ENCODE measurements around the gene MARK4.
"Not testable (repeated sequence)": the region's sequence is repeated elsewhere in the genome, so short reads cannot be mapped to it uniquely, and the experiment has no call there.

Gene MARK4

GRCh38 chr19:45222724-45223123 lies 28.3 kb upstream of the MARK4 start:
- Histone ChIP-seq H3K27me3 (ENCODE audit: low read length) (0 out of 2 replicates have a peak, but pooled peaks cover 3% of the 10 kb centered on the region), H3K9ac (ENCODE audit: low read length) (no peak overlapping the region), H3K79me2 (ENCODE audit: insufficient read depth, low read length) (no peaks in the 10 kb centered on the region), H3K9me3 (ENCODE audit: insufficient read depth, low read length) (no peaks in the 10 kb centered on the region), H3K27ac (ENCODE audit: low read depth, low read length) (no peak overlapping the region), H3K4me3 (ENCODE audit: insufficient read depth, low read length, poor library complexity, severe bottlenecking) (no peak overlapping the region), H2AFZ (ENCODE audit: low read depth, low read length, severe bottlenecking) (no peak overlapping the region), H3K4me2 (ENCODE audit: low read depth, low read length, poor library complexity, severe bottlenecking) (no peak overlapping the region), H3K36me3 (ENCODE audit: low read length) (no peaks in the 10 kb centered on the region), H4K20me1 (ENCODE audit: low read depth, low read length) (no peaks in the 10 kb centered on the region), H3K9me2 (replicated peaks; ENCODE audit: insufficient read depth, low read length) (no peaks in the 10 kb centered on the region), H3F3A (ENCODE audit: insufficient read depth) (no peaks in the 10 kb centered on the region)
- no peak for TF ChIP-seq CTCF (IDR thresholded peaks at IDR 0.05; ENCODE audit: insufficient read depth, low read length, poor library complexity, severe bottlenecking)
- no peak for TF ChIP-seq EZH2phosphoT487 (conservative IDR thresholded peaks at IDR 0.05; ENCODE audit: low read length)

- Histone ChIP-seq H3K4me2 (ENCODE audit: low read depth, low read length, poor library complexity, severe bottlenecking) (no peak overlapping the region), H3K36me3 (ENCODE audit: low read length) (no peaks in the 10 kb centered on the region), H3K27me3 (ENCODE audit: low read length) (0 out of 2 replicates have a peak, but pooled peaks cover 3% of the 10 kb centered on the region), H3F3A (ENCODE audit: insufficient read depth) (no peaks in the 10 kb centered on the region), H3K9me3 (ENCODE audit: insufficient read depth, low read length) (no peaks in the 10 kb centered on the region), H3K9me2 (replicated peaks; ENCODE audit: insufficient read depth, low read length) (no peaks in the 10 kb centered on the region), H3K79me2 (ENCODE audit: insufficient read depth, low read length) (no peaks in the 10 kb centered on the region), H3K9ac (ENCODE audit: low read length) (no peak overlapping the region), H3K4me3 (ENCODE audit: insufficient read depth, low read length, poor library complexity, severe bottlenecking) (no peak overlapping the region), H2AFZ (ENCODE audit: low read depth, low read length, severe bottlenecking) (no peak overlapping the region), H3K27ac (ENCODE audit: low read depth, low read length) (no peak overlapping the region), H4K20me1 (ENCODE audit: low read depth, low read length) (no peaks in the 10 kb centered on the region)
- TF ChIP-seq EZH2phosphoT487 (conservative IDR thresholded peaks at IDR 0.05; ENCODE audit: low read length) (no peak), CTCF (IDR thresholded peaks at IDR 0.05; ENCODE audit: insufficient read depth, low read length, poor library complexity, severe bottlenecking) (no peak)
These were observed 27.2 kb upstream of the MARK4 start for GRCh38 chr19:45223879-45224278.

GRCh38 chr19:45224645-45225044 lies 26.4 kb upstream of the MARK4 start:
- Histone ChIP-seq H3K4me3 (ENCODE audit: insufficient read depth, low read length, poor library complexity, severe bottlenecking) (no peak overlapping the region), H2AFZ (ENCODE audit: low read depth, low read length, severe bottlenecking) (no peak overlapping the region), H3K9me2 (replicated peaks; ENCODE audit: insufficient read depth, low read length) (no peaks in the 10 kb centered on the region), H3K27me3 (ENCODE audit: low read length) (0 out of 2 replicates have a peak, but pooled peaks cover 3% of the 10 kb centered on the region), H3F3A (ENCODE audit: insufficient read depth) (no peaks in the 10 kb centered on the region), H3K9me3 (ENCODE audit: insufficient read depth, low read length) (no peaks in the 10 kb centered on the region), H3K27ac (ENCODE audit: low read depth, low read length) (no peak overlapping the region), H4K20me1 (ENCODE audit: low read depth, low read length) (no peaks in the 10 kb centered on the region), H3K9ac (ENCODE audit: low read length) (no peak overlapping the region), H3K36me3 (ENCODE audit: low read length) (no peaks in the 10 kb centered on the region), H3K79me2 (ENCODE audit: insufficient read depth, low read length) (no peaks in the 10 kb centered on the region), H3K4me2 (ENCODE audit: low read depth, low read length, poor library complexity, severe bottlenecking) (no peak overlapping the region)
- TF ChIP-seq CTCF (IDR thresholded peaks at IDR 0.05; ENCODE audit: insufficient read depth, low read length, poor library complexity, severe bottlenecking) (no peak), EZH2phosphoT487 (conservative IDR thresholded peaks at IDR 0.05; ENCODE audit: low read length) (no peak)

- not testable (repeated sequence) for H3K79me2 ChIP-seq (ENCODE audit: insufficient read depth, low read length); H3K9me3 ChIP-seq (ENCODE audit: insufficient read depth, low read length); H3K9ac ChIP-seq (ENCODE audit: low read length); H3K4me3 ChIP-seq (ENCODE audit: insufficient read depth, low read length, poor library complexity, severe bottlenecking); H3K27me3 ChIP-seq (ENCODE audit: low read length); H3K36me3 ChIP-seq (ENCODE audit: low read length); H3F3A ChIP-seq (ENCODE audit: insufficient read depth); H4K20me1 ChIP-seq (ENCODE audit: low read depth, low read length); H3K4me2 ChIP-seq (ENCODE audit: low read depth, low read length, poor library complexity, severe bottlenecking); H3K27ac ChIP-seq (ENCODE audit: low read depth, low read length); H2AFZ ChIP-seq (ENCODE audit: low read depth, low read length, severe bottlenecking); H3K9me2 ChIP-seq (replicated peaks; ENCODE audit: insufficient read depth, low read length)
These were observed 22.0 kb upstream of the MARK4 start for GRCh38 chr19:45229056-45229455.

Data from SU-DHL-6 (cell line).